ENCODE data around the gene PTPRN2. TPM values are rescaled to one million over a fixed set of nuclear protein-coding genes. Genes with fewer than 3 reads are reported as not detected.

Gene PTPRN2
- total RNA-seq, 1 donor: 0.09 TPM

DNA sequence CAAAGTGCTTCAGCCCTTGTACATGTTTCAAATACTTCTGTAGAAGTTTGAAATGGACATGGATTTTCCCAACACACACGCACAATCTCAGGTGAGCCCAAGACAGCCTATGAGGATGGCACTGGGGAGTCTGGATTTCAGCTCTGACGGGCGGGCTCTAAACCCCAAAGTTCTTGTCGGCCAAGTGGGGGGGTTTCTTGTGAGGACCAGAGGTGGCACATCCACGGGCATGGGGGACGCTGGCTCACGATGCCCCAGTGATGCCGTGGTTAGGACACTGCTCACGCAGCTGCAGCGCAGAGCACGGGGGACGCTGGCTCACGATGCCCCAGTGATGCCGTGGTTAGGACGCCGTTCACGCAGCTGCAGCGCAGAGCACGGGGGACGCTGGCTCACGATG is 970.7 kb downstream of the PTPRN2 start:
- DNase-seq (ENCODE audit: low read depth): no peak
- no peak overlapping the region for H3K4me3 ChIP-seq (ENCODE audit: low read depth, low read length)
- no peak for TF ChIP-seq CTCF (IDR thresholded peaks at IDR 0.05; ENCODE audit: insufficient read depth, low read length)

DNA sequence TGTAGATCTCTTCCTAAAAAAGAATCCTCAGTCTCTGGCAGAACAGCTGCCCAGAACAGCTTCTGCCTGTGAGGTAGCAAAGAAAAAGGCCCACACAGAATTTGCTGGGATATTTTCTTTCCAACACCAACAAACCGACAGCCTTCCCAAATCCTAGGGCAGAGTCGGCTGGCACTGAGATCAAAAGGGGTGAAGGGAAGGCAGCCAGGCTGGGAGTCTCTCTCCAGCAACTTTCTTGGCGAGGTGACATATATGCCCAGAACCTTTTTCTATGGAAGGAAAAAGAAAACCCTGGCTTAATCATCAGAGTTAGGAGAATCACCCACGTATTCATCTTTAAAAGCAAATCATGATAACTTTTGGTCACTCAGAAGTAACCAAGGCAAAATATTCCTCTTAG is 971.2 kb downstream of the PTPRN2 start:
- no peak for DNase-seq (ENCODE audit: low read depth)
- no peak for TF ChIP-seq CTCF (IDR thresholded peaks at IDR 0.05; ENCODE audit: insufficient read depth, low read length)
- no peak overlapping the region for H3K4me3 ChIP-seq (ENCODE audit: low read depth, low read length)

- TF ChIP-seq CTCF (IDR thresholded peaks at IDR 0.05; ENCODE audit: insufficient read depth, low read length): no peak
- no peak for DNase-seq (ENCODE audit: low read depth)
- no peak overlapping the region for H3K4me3 ChIP-seq (ENCODE audit: low read depth, low read length)
Measured at GRCh38 chr7:157615852-157616251, 971.8 kb downstream of the PTPRN2 start.

DNA sequence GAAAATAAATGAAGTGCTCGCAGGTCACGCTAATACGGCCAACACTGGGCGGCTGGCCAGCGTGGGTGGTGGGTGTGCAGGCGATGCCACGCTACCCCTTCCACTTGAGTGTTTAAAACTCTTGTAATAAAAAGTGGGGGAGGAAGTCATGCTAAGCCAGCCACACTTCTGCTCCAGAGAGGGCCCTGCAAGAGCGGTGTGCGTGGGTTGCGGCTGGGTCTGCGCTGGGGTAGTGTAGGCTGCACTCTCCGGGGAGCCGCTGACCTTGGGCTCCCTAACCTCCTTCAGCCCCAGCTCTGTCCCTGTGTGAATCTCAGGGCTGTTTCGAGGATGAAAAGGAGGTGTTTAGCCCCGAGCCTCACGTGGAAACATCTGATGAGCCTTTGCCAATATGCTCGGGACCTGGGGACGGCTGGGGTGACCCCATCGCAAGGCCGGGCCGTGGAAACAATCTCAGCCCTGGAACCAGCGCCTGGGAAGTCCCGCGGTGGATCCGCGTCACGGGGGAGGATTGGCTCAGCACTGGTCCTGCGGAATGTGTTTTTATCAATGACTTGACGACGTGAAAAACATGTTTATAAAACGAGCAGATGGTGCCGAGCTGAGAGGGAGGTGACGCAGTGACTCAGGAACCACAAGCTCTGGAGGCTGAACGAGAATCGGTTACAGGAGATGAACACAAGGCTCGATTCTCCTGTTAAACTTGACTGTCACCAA is 972.4 kb downstream of the PTPRN2 start:
- DNase-seq (ENCODE audit: low read depth): no peak

GRCh38 chr7:157614457-157615020 is 973.1 kb downstream of the PTPRN2 start:
- no peak overlapping the region for H3K4me3 ChIP-seq (ENCODE audit: low read depth, low read length)
- no peak for TF ChIP-seq CTCF (IDR thresholded peaks at IDR 0.05; ENCODE audit: insufficient read depth, low read length)
- no peak for DNase-seq (ENCODE audit: low read depth)

More for the DNA sequence above, 972.4 kb downstream of the PTPRN2 start:
- no peak overlapping the region for H3K4me3 ChIP-seq (ENCODE audit: low read depth, low read length)
- TF ChIP-seq CTCF (IDR thresholded peaks at IDR 0.05; ENCODE audit: insufficient read depth, low read length): no peak

GRCh38 chr7:157613575-157614322 is 973.9 kb downstream of the PTPRN2 start:
- no peak overlapping the region for H3K4me3 ChIP-seq (ENCODE audit: low read depth, low read length)
- DNase-seq (ENCODE audit: low read depth): no peak
- no peak for TF ChIP-seq CTCF (IDR thresholded peaks at IDR 0.05; ENCODE audit: insufficient read depth, low read length)

Data from fibroblast of the aortic adventitia (primary cell).